AG10803 (cell line): ENCODE data around the gene PLA2G12A.
A peak's percentile ranks its signal among the peaks of the same experiment; 100 is the strongest.

Experiments
- DNase-seq: peaks from one replicate; pipeline ENCODE4 v3.0.0; 2010; ENCODE audit warnings: low read depth
- H3K4me3 ChIP-seq: 2 replicates; pipeline ENCODE4 v1.5.1; 2011; ENCODE audit warnings: mild to moderate bottlenecking, low read length, control low read depth
- CTCF ChIP-seq: conservative IDR thresholded peaks from 2 replicates; pipeline ENCODE4 v1.5.1; 2011; ENCODE audit warnings: mild to moderate bottlenecking, low read length, control low read depth, inconsistent platforms

PLA2G12A gene

DNA sequence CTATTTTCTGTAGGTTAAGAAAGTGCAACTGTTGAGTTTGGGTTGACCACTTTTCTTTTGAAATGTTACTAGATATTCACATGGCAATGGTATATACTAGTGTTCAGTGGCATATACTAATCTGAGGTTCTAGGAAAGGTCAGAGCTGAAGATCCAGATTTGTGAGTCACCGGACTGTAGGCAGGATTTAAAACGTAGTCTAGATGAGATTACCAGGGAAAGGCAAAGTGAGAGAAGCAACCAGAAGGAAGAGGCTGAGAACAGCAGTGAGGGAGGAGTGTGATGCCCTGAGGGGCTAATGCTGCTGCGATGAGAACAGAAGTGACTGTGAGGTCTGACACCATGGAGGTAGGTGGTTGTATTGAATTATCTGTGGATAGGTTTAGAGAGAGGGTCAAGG lies 9.7 kb upstream of the PLA2G12A start:
- TF ChIP-seq CTCF = no peak
- H3K4me3 ChIP-seq = no peak overlapping the region
- DNase-seq = no peak

DNA sequence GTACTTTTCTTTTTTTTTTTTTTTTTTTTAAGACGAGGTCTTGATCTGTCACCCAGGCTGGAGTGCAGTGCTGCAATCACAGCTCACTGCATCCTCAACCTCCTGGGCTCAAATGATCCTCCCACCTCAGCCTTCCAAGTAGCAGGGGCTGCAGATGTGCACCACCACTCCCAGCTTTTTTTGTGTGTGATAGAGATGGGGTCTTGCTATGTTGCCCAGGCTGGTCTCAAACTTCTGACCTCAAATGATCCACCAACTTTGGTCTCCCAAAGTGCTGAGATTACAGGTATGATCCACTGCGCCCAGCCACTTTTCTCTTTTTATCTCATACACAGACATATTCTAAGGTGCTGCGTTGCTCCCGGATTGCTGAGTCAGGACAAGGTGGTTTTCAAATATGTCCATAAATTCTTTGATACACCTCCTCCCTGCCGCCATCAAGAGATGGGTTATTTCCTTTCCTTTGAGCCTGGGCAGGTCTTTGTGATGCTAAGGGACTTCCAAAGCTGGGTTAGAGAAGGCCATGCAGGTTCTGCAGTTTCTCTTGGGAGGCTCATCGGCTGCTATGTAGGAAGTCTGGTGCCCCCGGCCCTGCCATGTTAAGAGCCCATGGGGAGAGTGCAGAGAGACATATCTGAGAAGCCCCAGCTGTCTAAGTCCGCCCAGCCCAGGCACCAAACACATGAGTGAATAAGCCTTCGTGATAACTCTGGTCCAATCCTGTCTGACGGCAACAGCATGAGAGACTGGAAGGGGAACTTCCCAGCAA lies 8.4 kb upstream of the PLA2G12A start:
- no peak for DNase-seq
- TF ChIP-seq CTCF = no peak
- no peak overlapping the region for H3K4me3 ChIP-seq

DNA sequence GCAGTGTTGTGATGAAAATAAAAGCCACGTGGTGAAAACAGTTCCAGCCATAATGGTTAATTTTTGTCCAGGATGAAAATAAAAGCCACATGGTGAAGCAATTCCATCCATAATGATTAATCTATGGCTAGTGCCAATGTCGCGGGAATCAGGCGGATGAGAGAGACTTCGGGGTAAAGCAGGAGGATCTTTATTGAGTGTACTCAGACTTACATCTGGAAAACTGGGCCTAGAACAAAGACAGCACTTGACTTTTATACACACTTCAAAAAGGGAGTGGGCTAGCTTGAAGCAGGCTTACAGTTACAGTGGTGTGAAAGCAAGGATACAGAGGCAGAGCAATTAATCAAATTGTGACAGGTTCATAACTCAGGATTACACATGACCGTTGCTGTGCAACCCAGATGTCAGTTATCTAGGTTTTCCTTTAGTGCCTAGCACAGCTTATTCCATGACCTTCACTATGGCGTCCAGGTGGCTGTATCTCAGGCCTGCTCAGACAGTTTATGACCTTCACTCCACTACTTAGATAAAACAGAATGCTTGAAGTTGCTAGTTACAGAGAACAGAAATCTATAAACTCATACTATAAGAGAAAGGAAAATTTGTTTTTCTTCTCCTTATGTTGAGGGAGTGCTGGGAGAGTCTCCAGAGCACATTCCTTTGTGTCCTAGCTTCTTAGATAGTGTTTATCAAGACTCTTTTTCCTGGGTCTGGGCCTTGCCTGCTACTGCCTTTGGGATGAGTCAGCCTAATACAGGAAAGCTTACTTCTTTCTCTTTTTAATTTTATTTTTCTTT lies 5.9 kb upstream of the PLA2G12A start:
- no peak for DNase-seq
- no peak for TF ChIP-seq CTCF
- H3K4me3 ChIP-seq = no peak overlapping the region

GRCh38 chr4:109733728-109734127 lies 3.9 kb upstream of the PLA2G12A start:
- DNase-seq = no peak
- H3K4me3 ChIP-seq = no peak overlapping the region

DNA sequence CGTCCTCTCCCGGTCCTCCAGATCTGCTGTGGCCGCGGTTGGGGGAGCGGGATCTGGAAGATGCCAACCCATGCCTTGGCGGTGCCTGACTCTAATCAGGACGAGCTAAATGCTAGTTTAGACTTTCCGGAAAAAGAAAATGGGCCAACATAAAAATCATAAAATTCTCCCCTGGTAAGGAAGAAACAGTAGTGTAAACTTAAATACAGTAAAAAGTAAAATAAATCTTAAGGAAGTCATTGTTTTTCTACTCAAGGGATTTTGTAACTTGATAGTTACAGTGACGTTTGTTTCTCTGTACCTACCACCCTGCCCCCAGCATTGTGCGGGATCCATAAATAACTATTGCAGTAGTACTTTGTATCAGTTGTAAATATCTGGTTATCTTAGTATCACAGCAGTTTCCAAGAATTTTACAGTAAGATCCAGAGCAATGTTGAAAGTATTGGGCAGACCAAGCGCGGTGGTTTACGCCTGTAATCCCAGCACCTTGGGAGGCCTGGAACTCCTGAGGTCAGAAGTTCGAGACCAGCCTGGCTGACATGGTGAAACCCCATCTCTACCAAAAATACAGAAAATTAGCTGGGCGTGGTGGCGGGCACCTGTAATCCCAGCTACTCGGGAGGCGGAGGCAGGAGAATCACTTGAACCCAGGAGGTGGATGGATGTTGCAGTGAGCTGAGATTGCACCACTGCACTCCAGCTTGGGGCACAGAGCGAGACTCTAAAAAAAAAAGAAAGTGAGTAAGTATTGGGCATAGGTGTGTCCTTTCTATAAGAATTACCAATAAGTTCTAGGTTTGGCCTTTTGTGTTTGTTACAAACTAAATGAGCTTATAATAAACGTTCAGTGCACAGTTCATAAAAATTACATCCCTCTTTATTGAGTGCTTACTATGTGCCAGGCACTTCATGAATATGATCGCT lies 1.0 kb upstream of the PLA2G12A start:
- H3K4me3 ChIP-seq = peak overlapping the region; percentile 72
- DNase-seq = no peak
- no peak for TF ChIP-seq CTCF

More at GRCh38 chr4:109733728-109734127, 3.9 kb upstream of the PLA2G12A start:
- no peak for TF ChIP-seq CTCF

GRCh38 chr4:109729117-109729717 lies 653 bp downstream of the PLA2G12A start:
- no peak for TF ChIP-seq CTCF
- no peak for DNase-seq
- H3K4me3 ChIP-seq = peak overlapping the region; percentile 67
